SU-DHL-6 (cell line): Measurements from ENCODE around the gene ELOB.

Source experiments
- CTCF ChIP-seq: fragments of 200-600 bp; sonication (generic); IDR thresholded peaks from one replicate; pipeline ENCODE4 v1.5.1; 2017; ENCODE audit warnings: antibody characterized with exemption, mild to moderate bottlenecking, low read length, moderate library complexity; ENCODE audit not compliant: insufficient read depth, poor library complexity, severe bottlenecking
- EZH2phosphoT487 ChIP-seq: fragments of 200-600 bp; sonication (generic), shearing (Covaris generic); conservative IDR thresholded peaks from 2 replicates; pipeline ENCODE4 v1.6.1; 2018; ENCODE audit warnings: mild to moderate bottlenecking, antibody characterized with exemption, low read length, moderate library complexity, mixed read lengths

DNA sequence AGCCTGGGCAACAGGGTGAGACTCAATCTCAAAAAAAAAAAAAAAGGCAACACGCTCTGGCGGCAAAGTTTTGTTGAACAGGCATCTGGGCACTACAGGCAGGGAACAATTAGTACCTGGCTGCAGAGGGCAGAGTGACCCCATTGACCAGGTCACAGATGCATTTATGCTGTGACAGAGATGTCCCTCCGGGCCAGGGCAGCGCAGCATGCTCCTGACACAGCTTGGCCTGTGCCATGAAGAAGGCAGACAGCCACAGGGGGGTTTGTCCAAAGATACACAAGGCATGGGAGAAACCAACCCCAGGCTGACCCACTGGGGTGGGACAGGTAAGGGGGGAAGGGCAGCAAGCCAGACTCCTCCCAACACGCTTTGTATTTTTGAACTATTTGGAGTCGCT lies 32.4 kb downstream of the ELOB start:
- TF ChIP-seq CTCF (no peak), EZH2phosphoT487 (no peak)
